ENCODE data around the gene LGALS4.

The LGALS4 gene

DNA sequence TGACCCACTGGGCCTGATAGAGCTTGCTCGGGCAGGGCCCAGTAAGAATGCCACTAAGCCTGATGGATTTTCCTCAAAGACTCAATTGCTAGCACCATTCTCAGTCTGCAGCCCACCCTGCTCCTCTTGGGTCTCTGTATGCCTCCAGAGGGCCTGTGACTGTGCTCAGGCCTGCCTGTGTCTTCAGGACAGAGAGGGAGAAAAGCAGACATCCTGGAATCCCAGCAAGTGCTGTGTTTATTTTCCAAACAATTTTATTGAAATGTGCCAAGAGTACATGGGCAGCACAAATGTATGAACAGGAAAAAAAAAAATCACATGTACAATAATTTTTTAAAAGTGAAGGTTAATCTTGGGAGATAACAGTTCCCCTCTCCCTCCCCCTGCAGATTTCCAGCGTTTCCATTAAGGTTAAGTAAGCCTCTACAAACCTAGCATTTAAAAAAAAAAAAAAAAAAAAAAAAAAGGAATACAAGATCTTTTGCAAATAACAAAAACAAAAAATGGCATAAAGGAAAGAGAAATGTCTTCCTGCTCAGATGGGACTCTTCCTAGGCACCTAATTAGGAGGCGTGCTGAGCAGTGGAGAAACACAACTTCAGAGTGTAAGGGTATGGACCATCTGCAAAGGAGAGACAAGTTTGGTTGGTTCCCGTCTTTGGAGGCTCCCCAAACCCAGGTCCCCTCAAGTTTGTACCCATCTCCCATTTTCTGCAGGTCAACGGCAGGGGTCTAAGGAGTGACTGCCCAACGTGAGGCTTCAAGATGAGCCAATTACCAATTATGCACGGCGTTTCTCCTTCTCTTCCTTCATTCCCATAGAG is 23.6 kb upstream of the LGALS4 start:
- POLR2A ChIA-PET: interaction anchor here (1.7 kb wide), 1 partner anchor 13 kb away, joined by 6 read pairs; no protein-coding TSS in a partner anchor
- Histone ChIP-seq H3K27me3 (replicated peaks in 2 of 5; ENCODE audit: control insufficient read depth in 4 of 5, insufficient read depth in 5 of 5, low read length in 4 of 5) (no peaks in the 10 kb centered on the region), H3K27ac (ENCODE audit: insufficient read depth in 1 of 2, low read depth in 1 of 2, low read length in 2 of 2, poor library complexity in 1 of 2, severe bottlenecking in 2 of 2) (no peak overlapping the region), H3K4me3 (ENCODE audit: control insufficient read depth in 1 of 7, extremely low read depth in 1 of 7, insufficient read depth in 4 of 7, low read depth in 2 of 7, low read length in 6 of 7) (no peak overlapping the region), H3K9me3 (ENCODE audit: control extremely low read depth in 1 of 5, control insufficient read depth in 4 of 5, insufficient read depth in 2 of 5, low read depth in 1 of 5, low read length in 4 of 5) (no peaks in the 10 kb centered on the region), H3K4me1 (ENCODE audit: control extremely low read depth in 1 of 4, control insufficient read depth in 4 of 4, insufficient read depth in 4 of 4, low read length in 3 of 4) (peaks cover 3 to 10% (median 7%) of the 10 kb centered on the region in 4 experiments), H3K36me3 (ENCODE audit: control insufficient read depth in 4 of 4, insufficient read depth in 4 of 4, low read length in 3 of 4) (peaks cover 21 to 59% (median 48%) of the 10 kb centered on the region in 4 experiments)
- WGBS (ENCODE audit: insufficient coverage): 94% methylated on average over 7 of the region's 8 CpGs
- CTCF ChIA-PET: no interaction called here
- DNase-seq: no peak

GRCh38 chr19:38834590-38834989 is 21.8 kb upstream of the LGALS4 start:
- H3K9me3 ChIP-seq (ENCODE audit: control extremely low read depth in 1 of 5, control insufficient read depth in 4 of 5, insufficient read depth in 2 of 5, low read depth in 1 of 5, low read length in 4 of 5): no peaks in the 10 kb centered on the region
- no peak overlapping the region for H3K27ac ChIP-seq (ENCODE audit: insufficient read depth in 1 of 2, low read depth in 1 of 2, low read length in 2 of 2, poor library complexity in 1 of 2, severe bottlenecking in 2 of 2)
- peaks cover 3 to 17% (median 14%) of the 10 kb centered on the region in 4 experiments for H3K4me1 ChIP-seq (ENCODE audit: control extremely low read depth in 1 of 4, control insufficient read depth in 4 of 4, insufficient read depth in 4 of 4, low read length in 3 of 4)
- DNase-seq: no peak
- WGBS (ENCODE audit: insufficient coverage): 93% methylated on average over 6 of the region's 6 CpGs
- CTCF ChIA-PET: interaction anchor here (1.0 kb wide), 1 partner anchor 10 kb away, joined by 3 read pairs; no protein-coding TSS in a partner anchor
- no peaks in the 10 kb centered on the region for H3K27me3 ChIP-seq (replicated peaks in 2 of 5; ENCODE audit: control insufficient read depth in 4 of 5, insufficient read depth in 5 of 5, low read length in 4 of 5)
- H3K4me3 ChIP-seq (ENCODE audit: control insufficient read depth in 1 of 7, extremely low read depth in 1 of 7, insufficient read depth in 4 of 7, low read depth in 2 of 7, low read length in 6 of 7): no peak overlapping the region
- H3K36me3 ChIP-seq (ENCODE audit: control insufficient read depth in 4 of 4, insufficient read depth in 4 of 4, low read length in 3 of 4): peaks cover 16 to 49% (median 43%) of the 10 kb centered on the region in 4 experiments
- POLR2A ChIA-PET: interaction anchor here (1.7 kb wide), 1 partner anchor 15 kb away, joined by 6 read pairs; no protein-coding TSS in a partner anchor

GRCh38 chr19:38834104-38834490 is 21.4 kb upstream of the LGALS4 start:
- no peaks in the 10 kb centered on the region for H3K9me3 ChIP-seq (ENCODE audit: control extremely low read depth in 1 of 5, control insufficient read depth in 4 of 5, insufficient read depth in 2 of 5, low read depth in 1 of 5, low read length in 4 of 5)
- peaks cover 14 to 47% (median 40%) of the 10 kb centered on the region in 4 experiments for H3K36me3 ChIP-seq (ENCODE audit: control insufficient read depth in 4 of 4, insufficient read depth in 4 of 4, low read length in 3 of 4)
- H3K4me1 ChIP-seq (ENCODE audit: control extremely low read depth in 1 of 4, control insufficient read depth in 4 of 4, insufficient read depth in 4 of 4, low read length in 3 of 4): peaks cover 3 to 17% (median 14%) of the 10 kb centered on the region in 4 experiments
- ChIA-PET CTCF (no interaction called here), POLR2A (interaction anchor here (1.1 kb wide), 1 partner anchor 100 kb away, joined by 3 read pairs; no protein-coding TSS in a partner anchor)
- H3K27ac ChIP-seq (ENCODE audit: insufficient read depth in 1 of 2, low read depth in 1 of 2, low read length in 2 of 2, poor library complexity in 1 of 2, severe bottlenecking in 2 of 2): no peak overlapping the region
- no CpG with 5 or more reads among the region's 4 CpGs for WGBS (ENCODE audit: insufficient coverage)
- H3K27me3 ChIP-seq (replicated peaks in 2 of 5; ENCODE audit: control insufficient read depth in 4 of 5, insufficient read depth in 5 of 5, low read length in 4 of 5): no peaks in the 10 kb centered on the region
- H3K4me3 ChIP-seq (ENCODE audit: control insufficient read depth in 1 of 7, extremely low read depth in 1 of 7, insufficient read depth in 4 of 7, low read depth in 2 of 7, low read length in 6 of 7): no peak overlapping the region
- DNase-seq: no peak

DNA sequence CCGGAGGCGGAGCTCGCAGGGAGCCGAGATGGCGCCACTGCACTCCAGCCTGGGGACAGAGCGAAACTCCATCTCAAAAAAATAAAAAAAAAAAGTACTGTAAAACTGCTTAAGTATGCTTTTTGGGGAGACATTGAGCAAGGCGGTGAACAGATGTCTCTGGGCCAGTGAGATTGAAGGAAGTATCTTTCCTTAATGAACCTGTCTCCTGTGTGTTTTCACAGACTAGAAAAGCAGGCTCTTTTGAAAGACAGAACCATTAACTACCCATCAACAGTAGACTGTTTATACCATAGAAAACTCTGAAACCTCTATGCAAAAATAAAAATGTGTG is 20.3 kb upstream of the LGALS4 start:
- Histone ChIP-seq H3K27me3 (replicated peaks in 2 of 5; ENCODE audit: control insufficient read depth in 4 of 5, insufficient read depth in 5 of 5, low read length in 4 of 5) (no peaks in the 10 kb centered on the region), H3K9me3 (ENCODE audit: control extremely low read depth in 1 of 5, control insufficient read depth in 4 of 5, insufficient read depth in 2 of 5, low read depth in 1 of 5, low read length in 4 of 5) (no peaks in the 10 kb centered on the region), H3K4me1 (ENCODE audit: control extremely low read depth in 1 of 4, control insufficient read depth in 4 of 4, insufficient read depth in 4 of 4, low read length in 3 of 4) (peaks cover 3 to 17% (median 14%) of the 10 kb centered on the region in 4 experiments), H3K36me3 (ENCODE audit: control insufficient read depth in 4 of 4, insufficient read depth in 4 of 4, low read length in 3 of 4) (peaks cover 9 to 41% (median 30%) of the 10 kb centered on the region in 4 experiments), H3K4me3 (ENCODE audit: control insufficient read depth in 1 of 7, extremely low read depth in 1 of 7, insufficient read depth in 4 of 7, low read depth in 2 of 7, low read length in 6 of 7) (no peak overlapping the region), H3K27ac (ENCODE audit: insufficient read depth in 1 of 2, low read depth in 1 of 2, low read length in 2 of 2, poor library complexity in 1 of 2, severe bottlenecking in 2 of 2) (no peak overlapping the region)
- POLR2A ChIA-PET: interaction anchor here (1.1 to 1.3 kb wide), 2 partner anchors 99 kb away, joined by 3 to 4 read pairs; no protein-coding TSS in a partner anchor
- CTCF ChIA-PET: interaction anchor here (0.7 kb wide), 1 partner anchor 972 kb away, joined by 4 read pairs; no protein-coding TSS in a partner anchor
- no peak for DNase-seq
- 100% methylated on average over 2 of the region's 7 CpGs for WGBS (ENCODE audit: insufficient coverage)

- Histone ChIP-seq H3K36me3 (ENCODE audit: control insufficient read depth in 4 of 4, insufficient read depth in 4 of 4, low read length in 3 of 4) (peaks cover 3 to 43% (median 23%) of the 10 kb centered on the region in 4 experiments), H3K27me3 (replicated peaks in 2 of 5; ENCODE audit: control insufficient read depth in 4 of 5, insufficient read depth in 5 of 5, low read length in 4 of 5) (no peaks in the 10 kb centered on the region), H3K4me3 (ENCODE audit: control insufficient read depth in 1 of 7, extremely low read depth in 1 of 7, insufficient read depth in 4 of 7, low read depth in 2 of 7, low read length in 6 of 7) (peak overlapping the region; percentile 65 to 95 (median 88)), H3K27ac (ENCODE audit: insufficient read depth in 1 of 2, low read depth in 1 of 2, low read length in 2 of 2, poor library complexity in 1 of 2, severe bottlenecking in 2 of 2) (peak overlapping the region; percentile 75 to 89), H3K4me1 (ENCODE audit: control extremely low read depth in 1 of 4, control insufficient read depth in 4 of 4, insufficient read depth in 4 of 4, low read length in 3 of 4) (peaks cover 3 to 17% (median 14%) of the 10 kb centered on the region in 4 experiments), H3K9me3 (ENCODE audit: control extremely low read depth in 1 of 5, control insufficient read depth in 4 of 5, insufficient read depth in 2 of 5, low read depth in 1 of 5, low read length in 4 of 5) (no peaks in the 10 kb centered on the region)
- ChIA-PET CTCF (interaction anchor here (0.6 to 1.5 kb wide), 5 partner anchors 9 to 98 kb away, joined by 3 to 4 read pairs (median 3); no protein-coding TSS in a partner anchor), POLR2A (interaction anchor here (0.7 to 1.3 kb wide), 4 partner anchors 15 to 69 kb away, joined by 3 to 7 read pairs (median 6); partner anchors contain the start of genes NFKBIB and SIRT2)
- 4% methylated on average over 12 of the region's 16 CpGs for WGBS (ENCODE audit: insufficient coverage)
- peak in 2 of 3 donors; percentile 42 to 54 for DNase-seq
Measured at GRCh38 chr19:38831142-38831605, 18.4 kb upstream of the LGALS4 start.

- peaks cover 3 to 17% (median 14%) of the 10 kb centered on the region in 4 experiments for H3K4me1 ChIP-seq (ENCODE audit: control extremely low read depth in 1 of 4, control insufficient read depth in 4 of 4, insufficient read depth in 4 of 4, low read length in 3 of 4)
- WGBS (ENCODE audit: insufficient coverage): 100% methylated on average over 1 of the region's 4 CpGs
- no peak overlapping the region for H3K4me3 ChIP-seq (ENCODE audit: control insufficient read depth in 1 of 7, extremely low read depth in 1 of 7, insufficient read depth in 4 of 7, low read depth in 2 of 7, low read length in 6 of 7)
- no peaks in the 10 kb centered on the region for H3K27me3 ChIP-seq (replicated peaks in 2 of 5; ENCODE audit: control insufficient read depth in 4 of 5, insufficient read depth in 5 of 5, low read length in 4 of 5)
- no peaks in the 10 kb centered on the region for H3K9me3 ChIP-seq (ENCODE audit: control extremely low read depth in 1 of 5, control insufficient read depth in 4 of 5, insufficient read depth in 2 of 5, low read depth in 1 of 5, low read length in 4 of 5)
- CTCF ChIA-PET: interaction anchor here (0.6 kb wide), 1 partner anchor 161 kb away, joined by 4 read pairs; no protein-coding TSS in a partner anchor
- H3K36me3 ChIP-seq (ENCODE audit: control insufficient read depth in 4 of 4, insufficient read depth in 4 of 4, low read length in 3 of 4): peaks cover 3 to 41% (median 18%) of the 10 kb centered on the region in 4 experiments
- POLR2A ChIA-PET: no interaction called here
- H3K27ac ChIP-seq (ENCODE audit: insufficient read depth in 1 of 2, low read depth in 1 of 2, low read length in 2 of 2, poor library complexity in 1 of 2, severe bottlenecking in 2 of 2): no peak overlapping the region
- no peak for DNase-seq
Measured at GRCh38 chr19:38830039-38830733, 17.4 kb upstream of the LGALS4 start.

Data from common myeloid progenitor, CD34-positive (primary cell).